ENCODE measurements around the gene SCO2. TPM values are rescaled to one million over a fixed set of nuclear protein-coding genes. Genes with fewer than 3 reads are reported as not detected.

SCO2 gene
- total and polyA plus RNA-seq, 2 of the 13 experiments (the other 11 are each of a cell fraction or from before 2014, with no cell fraction given) = 0.32 to 3.7 TPM

DNA sequence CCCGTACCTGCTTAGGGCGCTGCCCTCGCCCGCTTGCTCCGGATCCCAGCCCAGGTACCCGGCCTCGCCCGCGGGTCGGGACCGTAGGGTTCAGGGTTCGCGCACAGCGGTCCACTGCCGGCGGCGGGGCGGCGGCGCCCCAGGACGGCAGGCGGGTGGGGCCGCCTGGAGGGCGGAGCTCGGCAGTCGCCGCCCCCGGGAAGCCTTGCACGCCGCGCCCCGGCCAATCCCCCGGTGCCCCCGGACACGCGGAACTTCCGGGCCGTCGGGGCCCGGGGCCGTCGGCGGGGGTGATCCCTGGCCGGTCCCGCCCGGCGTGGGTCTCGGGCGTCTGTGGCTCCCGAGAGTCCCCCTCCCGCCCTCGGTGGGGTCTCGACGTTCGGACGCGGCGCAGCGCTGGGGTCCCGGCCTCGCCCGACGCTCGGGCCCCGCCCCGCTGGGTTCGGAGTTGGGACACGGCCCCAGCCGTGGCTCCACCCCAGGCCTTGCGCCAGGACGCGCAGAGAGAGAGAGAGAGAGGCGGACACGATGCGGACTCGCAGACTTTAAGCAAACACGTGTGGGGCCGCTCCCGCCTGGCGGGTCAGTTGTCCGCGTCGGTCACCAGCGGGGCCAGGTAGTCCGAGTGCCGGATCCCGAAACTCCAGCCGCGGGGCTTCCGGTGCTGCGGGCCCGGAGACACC is 4.6 kb upstream of the SCO2 start, which contains the start of gene TYMP (continued):
- TF ChIP-seq, protein P1, sequence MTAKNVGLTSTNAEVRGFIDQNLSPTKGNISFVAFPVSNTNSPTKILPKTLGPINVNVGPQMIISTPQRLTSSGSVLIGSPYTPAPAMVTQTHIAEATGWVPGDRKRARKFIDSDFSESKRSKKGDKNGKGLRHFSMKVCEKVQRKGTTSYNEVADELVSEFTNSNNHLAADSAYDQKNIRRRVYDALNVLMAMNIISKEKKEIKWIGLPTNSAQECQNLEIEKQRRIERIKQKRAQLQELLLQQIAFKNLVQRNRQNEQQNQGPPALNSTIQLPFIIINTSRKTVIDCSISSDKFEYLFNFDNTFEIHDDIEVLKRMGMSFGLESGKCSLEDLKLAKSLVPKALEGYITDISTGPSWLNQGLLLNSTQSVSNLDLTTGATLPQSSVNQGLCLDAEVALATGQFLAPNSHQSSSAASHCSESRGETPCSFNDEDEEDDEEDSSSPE (CRISPR knock-in tag; IDR thresholded peaks at IDR 0.05) = peak; percentile 89
- TF ChIP-seq, protein P2, sequence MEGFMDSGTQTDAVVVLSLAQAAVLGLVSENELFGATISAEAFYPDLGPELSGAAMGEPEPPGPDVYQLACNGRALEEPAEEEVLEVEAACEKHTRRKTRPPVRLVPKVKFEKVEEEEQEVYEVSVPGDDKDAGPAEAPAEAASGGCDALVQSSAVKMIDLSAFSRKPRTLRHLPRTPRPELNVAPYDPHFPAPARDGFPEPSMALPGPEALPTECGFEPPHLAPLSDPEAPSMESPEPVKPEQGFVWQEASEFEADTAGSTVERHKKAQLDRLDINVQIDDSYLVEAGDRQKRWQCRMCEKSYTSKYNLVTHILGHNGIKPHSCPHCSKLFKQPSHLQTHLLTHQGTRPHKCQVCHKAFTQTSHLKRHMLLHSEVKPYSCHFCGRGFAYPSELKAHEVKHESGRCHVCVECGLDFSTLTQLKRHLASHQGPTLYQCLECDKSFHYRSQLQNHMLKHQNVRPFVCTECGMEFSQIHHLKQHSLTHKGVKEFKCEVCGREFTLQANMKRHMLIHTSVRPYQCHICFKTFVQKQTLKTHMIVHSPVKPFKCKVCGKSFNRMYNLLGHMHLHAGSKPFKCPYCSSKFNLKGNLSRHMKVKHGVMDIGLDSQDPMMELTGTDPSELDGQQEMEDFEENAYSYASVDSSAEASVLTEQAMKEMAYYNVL (CRISPR knock-in tag; IDR thresholded peaks at IDR 0.05; ENCODE audit: borderline replicate concordance) = peak; percentile 8; the same call in 1 of the 2 replicates
- TF ChIP-seq RAD51 (IDR thresholded peaks at IDR 0.05; ENCODE audit: borderline replicate concordance) (no peak), HNRNPK (IDR thresholded peaks at IDR 0.05; ENCODE audit: low read depth, low read length, poor library complexity, severe bottlenecking) (peak; percentile 71), ARNTL (CRISPR knock-in tag; IDR thresholded peaks at IDR 0.05) (peak; percentile 59; the same call in 1 of the 2 replicates), RARA (CRISPR knock-in tag; IDR thresholded peaks at IDR 0.05) (peak; percentile 62), CHD2 (IDR thresholded peaks at IDR 0.05; ENCODE audit: low read depth, low read length) (no peak), ZNF350 (CRISPR knock-in tag; IDR thresholded peaks at IDR 0.05; ENCODE audit: borderline replicate concordance, low read depth) (no peak), ZMAT3 (CRISPR knock-in tag; conservative IDR thresholded peaks at IDR 0.05) (no peak; the same call in 1 of the 2 replicates), CEBPB (IDR thresholded peaks at IDR 0.05; ENCODE audit: borderline replicate concordance, low read depth, low read length) (peak; percentile 31; the same call in 1 of the 2 replicates)
- TF ChIP-seq, protein P3, sequence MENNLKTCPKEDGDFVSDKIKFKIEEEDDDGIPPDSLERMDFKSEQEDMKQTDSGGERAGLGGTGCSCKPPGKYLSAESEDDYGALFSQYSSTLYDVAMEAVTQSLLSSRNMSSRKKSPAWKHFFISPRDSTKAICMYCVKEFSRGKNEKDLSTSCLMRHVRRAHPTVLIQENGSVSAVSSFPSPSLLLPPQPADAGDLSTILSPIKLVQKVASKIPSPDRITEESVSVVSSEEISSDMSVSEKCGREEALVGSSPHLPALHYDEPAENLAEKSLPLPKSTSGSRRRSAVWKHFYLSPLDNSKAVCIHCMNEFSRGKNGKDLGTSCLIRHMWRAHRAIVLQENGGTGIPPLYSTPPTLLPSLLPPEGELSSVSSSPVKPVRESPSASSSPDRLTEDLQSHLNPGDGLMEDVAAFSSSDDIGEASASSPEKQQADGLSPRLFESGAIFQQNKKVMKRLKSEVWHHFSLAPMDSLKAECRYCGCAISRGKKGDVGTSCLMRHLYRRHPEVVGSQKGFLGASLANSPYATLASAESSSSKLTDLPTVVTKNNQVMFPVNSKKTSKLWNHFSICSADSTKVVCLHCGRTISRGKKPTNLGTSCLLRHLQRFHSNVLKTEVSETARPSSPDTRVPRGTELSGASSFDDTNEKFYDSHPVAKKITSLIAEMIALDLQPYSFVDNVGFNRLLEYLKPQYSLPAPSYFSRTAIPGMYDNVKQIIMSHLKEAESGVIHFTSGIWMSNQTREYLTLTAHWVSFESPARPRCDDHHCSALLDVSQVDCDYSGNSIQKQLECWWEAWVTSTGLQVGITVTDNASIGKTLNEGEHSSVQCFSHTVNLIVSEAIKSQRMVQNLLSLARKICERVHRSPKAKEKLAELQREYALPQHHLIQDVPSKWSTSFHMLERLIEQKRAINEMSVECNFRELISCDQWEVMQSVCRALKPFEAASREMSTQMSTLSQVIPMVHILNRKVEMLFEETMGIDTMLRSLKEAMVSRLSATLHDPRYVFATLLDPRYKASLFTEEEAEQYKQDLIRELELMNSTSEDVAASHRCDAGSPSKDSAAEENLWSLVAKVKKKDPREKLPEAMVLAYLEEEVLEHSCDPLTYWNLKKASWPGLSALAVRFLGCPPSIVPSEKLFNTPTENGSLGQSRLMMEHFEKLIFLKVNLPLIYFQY (CRISPR knock-in tag; IDR thresholded peaks at IDR 0.05; ENCODE audit: borderline replicate concordance) = peak; percentile 12; the same call in 1 of the 2 replicates
- TF ChIP-seq, protein P4, sequence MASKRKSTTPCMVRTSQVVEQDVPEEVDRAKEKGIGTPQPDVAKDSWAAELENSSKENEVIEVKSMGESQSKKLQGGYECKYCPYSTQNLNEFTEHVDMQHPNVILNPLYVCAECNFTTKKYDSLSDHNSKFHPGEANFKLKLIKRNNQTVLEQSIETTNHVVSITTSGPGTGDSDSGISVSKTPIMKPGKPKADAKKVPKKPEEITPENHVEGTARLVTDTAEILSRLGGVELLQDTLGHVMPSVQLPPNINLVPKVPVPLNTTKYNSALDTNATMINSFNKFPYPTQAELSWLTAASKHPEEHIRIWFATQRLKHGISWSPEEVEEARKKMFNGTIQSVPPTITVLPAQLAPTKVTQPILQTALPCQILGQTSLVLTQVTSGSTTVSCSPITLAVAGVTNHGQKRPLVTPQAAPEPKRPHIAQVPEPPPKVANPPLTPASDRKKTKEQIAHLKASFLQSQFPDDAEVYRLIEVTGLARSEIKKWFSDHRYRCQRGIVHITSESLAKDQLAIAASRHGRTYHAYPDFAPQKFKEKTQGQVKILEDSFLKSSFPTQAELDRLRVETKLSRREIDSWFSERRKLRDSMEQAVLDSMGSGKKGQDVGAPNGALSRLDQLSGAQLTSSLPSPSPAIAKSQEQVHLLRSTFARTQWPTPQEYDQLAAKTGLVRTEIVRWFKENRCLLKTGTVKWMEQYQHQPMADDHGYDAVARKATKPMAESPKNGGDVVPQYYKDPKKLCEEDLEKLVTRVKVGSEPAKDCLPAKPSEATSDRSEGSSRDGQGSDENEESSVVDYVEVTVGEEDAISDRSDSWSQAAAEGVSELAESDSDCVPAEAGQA (IDR thresholded peaks at IDR 0.05; ENCODE audit: low read depth) = no peak
- TF ChIP-seq, protein P4 (CRISPR knock-in tag; IDR thresholded peaks at IDR 0.05; ENCODE audit: borderline replicate concordance) = no peak
- TF ChIP-seq, protein P5, sequence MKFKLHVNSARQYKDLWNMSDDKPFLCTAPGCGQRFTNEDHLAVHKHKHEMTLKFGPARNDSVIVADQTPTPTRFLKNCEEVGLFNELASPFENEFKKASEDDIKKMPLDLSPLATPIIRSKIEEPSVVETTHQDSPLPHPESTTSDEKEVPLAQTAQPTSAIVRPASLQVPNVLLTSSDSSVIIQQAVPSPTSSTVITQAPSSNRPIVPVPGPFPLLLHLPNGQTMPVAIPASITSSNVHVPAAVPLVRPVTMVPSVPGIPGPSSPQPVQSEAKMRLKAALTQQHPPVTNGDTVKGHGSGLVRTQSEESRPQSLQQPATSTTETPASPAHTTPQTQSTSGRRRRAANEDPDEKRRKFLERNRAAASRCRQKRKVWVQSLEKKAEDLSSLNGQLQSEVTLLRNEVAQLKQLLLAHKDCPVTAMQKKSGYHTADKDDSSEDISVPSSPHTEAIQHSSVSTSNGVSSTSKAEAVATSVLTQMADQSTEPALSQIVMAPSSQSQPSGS (CRISPR knock-in tag; IDR thresholded peaks at IDR 0.05) = no peak

Data from HepG2 (cell line).